ENCODE data around the gene CFAP46. TPM values are rescaled to one million over a fixed set of nuclear protein-coding genes. Genes with fewer than 3 reads are reported as not detected.
A peak's percentile ranks its signal among the peaks of the same experiment; 100 is the strongest.

CFAP46 gene
- total RNA-seq, 1 donor from 2014 or later, result 3.7 TPM

DNA sequence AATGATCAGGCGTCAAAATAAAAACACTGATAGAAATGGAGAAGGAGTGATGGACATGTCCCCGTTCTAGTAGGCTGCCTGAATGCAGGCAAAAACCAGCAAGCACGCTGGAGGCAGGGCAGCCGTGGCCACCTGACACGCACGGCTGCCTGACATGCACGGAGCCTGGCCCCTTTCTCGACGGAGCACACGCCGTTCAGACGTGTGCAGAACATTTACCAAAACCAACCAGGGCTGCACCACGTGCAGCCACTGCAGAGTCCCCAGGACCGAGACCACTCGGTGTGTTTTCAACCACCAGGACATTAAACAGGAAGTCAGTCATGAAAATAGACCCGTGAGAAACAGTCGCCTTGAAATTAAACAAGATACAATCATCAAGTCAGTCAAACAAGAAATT, 94.5 kb downstream of the CFAP46 start:
- intact Hi-C loops (cut with micrococcal nuclease), result no loop called here
- no peak for DNase-seq
- Mint-ChIP-seq H3K36me3 (ENCODE audit: low read depth) (no peaks in the 10 kb centered on the region), H3K27ac (no peak overlapping the region), H3K4me3 (peak overlapping the region; percentile 67), H3K4me1 (peaks cover 12% of the 10 kb centered on the region), H3K27me3 (peaks cover 2% of the 10 kb centered on the region), H3K9me3 (peaks cover under 1% of the 10 kb centered on the region)
- ChIA-PET POLR2A (no interaction called here), CTCF (no interaction called here)
- TF ChIP-seq, protein P1, sequence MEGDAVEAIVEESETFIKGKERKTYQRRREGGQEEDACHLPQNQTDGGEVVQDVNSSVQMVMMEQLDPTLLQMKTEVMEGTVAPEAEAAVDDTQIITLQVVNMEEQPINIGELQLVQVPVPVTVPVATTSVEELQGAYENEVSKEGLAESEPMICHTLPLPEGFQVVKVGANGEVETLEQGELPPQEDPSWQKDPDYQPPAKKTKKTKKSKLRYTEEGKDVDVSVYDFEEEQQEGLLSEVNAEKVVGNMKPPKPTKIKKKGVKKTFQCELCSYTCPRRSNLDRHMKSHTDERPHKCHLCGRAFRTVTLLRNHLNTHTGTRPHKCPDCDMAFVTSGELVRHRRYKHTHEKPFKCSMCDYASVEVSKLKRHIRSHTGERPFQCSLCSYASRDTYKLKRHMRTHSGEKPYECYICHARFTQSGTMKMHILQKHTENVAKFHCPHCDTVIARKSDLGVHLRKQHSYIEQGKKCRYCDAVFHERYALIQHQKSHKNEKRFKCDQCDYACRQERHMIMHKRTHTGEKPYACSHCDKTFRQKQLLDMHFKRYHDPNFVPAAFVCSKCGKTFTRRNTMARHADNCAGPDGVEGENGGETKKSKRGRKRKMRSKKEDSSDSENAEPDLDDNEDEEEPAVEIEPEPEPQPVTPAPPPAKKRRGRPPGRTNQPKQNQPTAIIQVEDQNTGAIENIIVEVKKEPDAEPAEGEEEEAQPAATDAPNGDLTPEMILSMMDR (IDR thresholded peaks at IDR 0.05), result no peak
- ATAC-seq (ENCODE audit: low read depth), result no peak

DNA sequence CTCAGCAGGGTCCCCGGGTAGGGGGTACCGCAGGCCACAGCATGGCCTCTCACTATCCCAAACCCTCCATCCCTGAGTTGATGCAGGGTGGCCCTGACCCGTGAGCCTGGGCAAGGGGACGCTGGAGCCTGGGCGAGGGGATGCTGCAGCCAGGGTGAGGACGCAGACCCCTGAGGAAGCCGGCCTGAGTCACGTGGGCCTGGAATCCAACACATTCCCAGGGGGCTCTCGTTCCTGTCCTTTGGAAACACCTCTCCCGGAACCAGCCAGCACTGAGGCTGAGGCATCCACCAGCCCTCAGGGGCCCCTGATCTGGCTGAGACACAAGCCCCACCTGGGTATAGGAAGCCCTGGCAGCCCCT, 95.0 kb downstream of the CFAP46 start:
- intact Hi-C loops (cut with micrococcal nuclease), result no loop called here
- Mint-ChIP-seq H3K4me1 (peaks cover 12% of the 10 kb centered on the region), H3K9me3 (peaks cover 5% of the 10 kb centered on the region), H3K4me3 (no peak overlapping the region), H3K36me3 (ENCODE audit: low read depth) (no peaks in the 10 kb centered on the region), H3K27me3 (peaks cover 2% of the 10 kb centered on the region), H3K27ac (no peak overlapping the region)
- no peak for ATAC-seq (ENCODE audit: low read depth)
- ChIA-PET POLR2A (no interaction called here), CTCF (no interaction called here)
- DNase-seq, result no peak
- TF ChIP-seq, protein P1 (IDR thresholded peaks at IDR 0.05), result no peak

DNA sequence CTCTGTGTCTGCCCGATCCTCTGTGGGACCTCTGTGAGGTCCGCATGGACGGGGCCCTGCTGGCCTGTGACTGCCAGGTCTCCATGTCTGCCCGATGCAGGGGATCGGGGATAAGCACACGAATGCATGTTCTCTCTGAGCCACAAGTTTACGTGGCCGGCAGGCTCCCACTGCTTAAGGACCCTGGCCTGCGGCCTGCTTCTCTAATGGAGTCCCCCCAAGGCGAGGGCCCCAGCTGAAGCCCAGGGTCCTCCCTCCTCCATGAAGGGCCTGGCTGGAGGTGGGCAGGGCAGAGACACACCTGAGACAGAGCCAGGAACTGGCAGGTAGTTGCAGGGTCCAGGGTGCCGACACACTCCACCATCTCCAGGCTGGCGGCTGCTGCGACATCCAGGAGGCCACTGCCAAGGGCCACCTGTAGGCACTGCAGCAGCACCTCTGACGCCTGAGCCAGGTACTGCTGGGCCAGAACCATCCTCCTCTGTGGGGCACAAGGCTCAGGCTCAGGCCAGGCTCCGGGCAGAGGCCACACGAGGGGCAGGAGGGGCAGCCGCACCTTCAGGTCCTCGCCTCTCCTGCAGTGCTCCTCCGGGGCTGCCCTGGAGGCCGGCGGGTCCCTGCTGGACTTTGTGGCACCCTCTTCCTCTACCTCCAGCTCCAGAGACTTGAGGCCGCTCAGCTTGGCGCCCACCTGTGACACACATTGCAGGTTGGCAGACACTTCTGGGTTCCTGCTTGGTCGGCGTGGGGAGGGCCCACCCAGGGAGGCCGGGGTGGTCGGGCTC, 95.5 kb downstream of the CFAP46 start:
- H3K4me1 Mint-ChIP-seq, result peaks cover 12% of the 10 kb centered on the region
- H3K4me3 Mint-ChIP-seq, result no peak overlapping the region
- CTCF ChIA-PET, result no interaction called here
- no peak overlapping the region for H3K27ac Mint-ChIP-seq
- H3K9me3 Mint-ChIP-seq, result peaks cover 11% of the 10 kb centered on the region
- intact Hi-C loops (cut with micrococcal nuclease), result no loop called here
- no peaks in the 10 kb centered on the region for H3K36me3 Mint-ChIP-seq (ENCODE audit: low read depth)
- TF ChIP-seq, protein P1 (IDR thresholded peaks at IDR 0.05), result no peak
- peaks cover 5% of the 10 kb centered on the region for H3K27me3 Mint-ChIP-seq
- POLR2A ChIA-PET, result no interaction called here
- ATAC-seq (ENCODE audit: low read depth) (no peak), DNase-seq (no peak)

DNA sequence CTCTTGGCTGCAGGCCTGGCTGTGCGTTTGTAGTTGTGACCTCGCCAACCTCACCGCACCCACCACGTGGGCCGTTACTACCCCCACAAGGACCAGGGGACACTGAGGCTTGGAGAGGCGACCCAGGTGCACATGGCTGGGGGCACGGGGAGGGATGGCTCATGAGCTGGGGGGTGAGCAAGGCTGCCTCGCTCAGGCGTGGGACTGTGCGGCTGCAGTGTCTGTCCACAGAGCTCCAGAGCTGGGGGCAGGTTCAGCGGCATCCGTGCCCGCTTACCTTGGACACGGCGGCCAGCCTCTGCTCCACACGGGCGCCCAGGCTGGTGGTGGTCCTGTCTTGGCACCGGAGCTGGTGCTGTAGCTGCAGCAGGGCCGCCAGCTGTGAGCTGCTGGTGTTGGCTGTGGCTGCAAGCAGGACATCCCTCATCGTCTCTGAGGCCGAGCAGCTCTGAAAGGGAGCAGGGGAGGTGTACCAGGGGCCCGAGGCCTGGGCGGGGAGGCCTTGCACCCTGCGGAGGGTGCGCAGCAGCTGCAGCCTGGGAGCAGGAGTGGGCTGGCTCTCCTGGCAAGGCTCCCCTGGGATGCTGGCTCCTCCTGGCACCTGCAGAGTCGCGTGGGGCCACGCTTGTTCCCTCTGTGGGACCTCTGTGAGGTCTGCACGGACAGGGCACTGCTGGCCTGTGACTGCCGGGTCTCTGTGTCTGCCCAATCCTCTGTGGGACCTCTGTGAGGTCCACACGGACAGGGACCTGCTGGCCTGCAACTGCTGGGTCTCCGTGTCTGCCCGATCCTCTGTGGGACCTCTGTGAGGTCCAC, 96.4 kb downstream of the CFAP46 start:
- H3K27ac Mint-ChIP-seq, result no peak overlapping the region
- intact Hi-C loops (cut with micrococcal nuclease), result no loop called here
- H3K4me3 Mint-ChIP-seq, result no peak overlapping the region
- H3K4me1 Mint-ChIP-seq, result peaks cover 12% of the 10 kb centered on the region
- H3K9me3 Mint-ChIP-seq, result peaks cover 11% of the 10 kb centered on the region
- DNase-seq (no peak), ATAC-seq (ENCODE audit: low read depth) (no peak)
- peaks cover 3% of the 10 kb centered on the region for H3K27me3 Mint-ChIP-seq
- POLR2A ChIA-PET, result no interaction called here
- H3K36me3 Mint-ChIP-seq (ENCODE audit: low read depth), result no peaks in the 10 kb centered on the region
- TF ChIP-seq, protein P1 (IDR thresholded peaks at IDR 0.05), result no peak
- CTCF ChIA-PET, result no interaction called here

DNA sequence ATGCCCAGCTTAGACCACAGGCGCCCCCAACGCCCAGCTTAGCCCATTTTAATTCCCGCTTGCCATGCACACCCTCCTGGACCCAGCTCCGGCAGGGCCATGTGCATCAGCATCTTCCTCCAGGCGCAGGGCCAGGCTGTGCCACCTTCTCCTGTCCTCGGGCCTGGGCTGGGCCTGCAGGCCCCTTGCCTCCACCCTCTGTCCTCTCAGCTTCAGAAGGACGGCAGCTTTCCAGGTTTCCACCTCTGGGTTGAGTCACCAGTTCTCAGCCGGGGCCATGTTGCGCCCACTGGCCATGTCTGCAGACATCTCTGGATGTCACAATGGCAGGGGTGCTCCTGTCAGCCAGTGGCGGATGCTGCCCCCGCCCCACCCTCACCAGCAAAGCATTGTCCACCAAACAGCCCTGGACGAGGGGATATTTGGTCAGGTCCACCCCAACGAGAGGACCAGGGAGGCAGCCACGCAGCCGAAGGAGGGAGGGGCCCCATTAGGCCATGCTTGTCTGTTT, 97.3 kb downstream of the CFAP46 start:
- no peak overlapping the region for H3K4me3 Mint-ChIP-seq
- TF ChIP-seq, protein P1 (IDR thresholded peaks at IDR 0.05), result no peak
- H3K36me3 Mint-ChIP-seq (ENCODE audit: low read depth), result no peaks in the 10 kb centered on the region
- peaks cover 11% of the 10 kb centered on the region for H3K9me3 Mint-ChIP-seq
- intact Hi-C loops (cut with micrococcal nuclease), result no loop called here
- DNase-seq, result no peak
- peaks cover 12% of the 10 kb centered on the region for H3K4me1 Mint-ChIP-seq
- POLR2A ChIA-PET, result no interaction called here
- ATAC-seq (ENCODE audit: low read depth), result no peak
- H3K27ac Mint-ChIP-seq, result no peak overlapping the region
- peaks cover 3% of the 10 kb centered on the region for H3K27me3 Mint-ChIP-seq
- CTCF ChIA-PET, result no interaction called here
